NCI-H1436 treated with DMSO at 0.1 percent for 48 hours (cell line): ENCODE data around the gene BNIP3.

Experiments used
- DNase-seq: peaks from one replicate; lab custom pipeline; 2025; lab: John Stamatoyannopoulos, UW

The BNIP3 gene

DNA sequence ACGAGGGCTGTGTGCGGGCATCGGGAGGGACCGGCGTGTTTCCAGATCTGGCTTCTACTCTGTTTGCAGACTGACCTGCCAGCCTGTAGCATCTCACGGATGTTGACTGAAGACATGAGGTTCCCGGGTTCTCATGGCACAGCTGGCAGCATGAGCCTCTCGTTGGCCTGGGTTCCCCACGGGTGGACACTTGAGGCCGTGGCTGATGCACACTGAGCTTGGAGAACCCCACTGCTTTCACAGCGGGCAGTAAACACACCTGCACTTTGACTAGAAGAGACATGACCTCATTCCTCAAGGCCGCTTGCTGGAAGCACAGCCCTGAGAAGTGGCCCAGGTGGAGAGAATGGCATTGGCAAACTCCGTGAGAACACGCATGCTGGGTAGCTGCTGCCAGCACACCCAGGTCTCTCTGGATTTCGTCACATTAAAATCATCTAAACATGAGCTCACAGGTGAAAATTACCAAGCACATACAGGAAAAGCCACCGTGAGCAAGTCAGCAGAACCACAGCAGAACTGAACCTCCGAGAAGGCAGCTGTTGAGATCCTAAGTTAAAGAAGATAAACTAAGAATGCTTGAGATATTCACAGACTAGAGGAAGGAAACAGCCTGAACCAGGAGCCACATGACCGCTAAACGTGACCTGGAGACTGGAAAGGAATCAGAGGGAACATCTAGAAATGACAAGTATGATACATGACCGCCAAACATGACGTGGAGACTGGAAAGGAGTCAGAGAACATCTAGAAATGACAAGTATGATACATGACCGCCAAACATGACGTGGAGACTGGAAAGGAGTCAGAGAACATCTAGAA, 32.5 kb downstream of the BNIP3 start:
- DNase-seq: no peak

DNA sequence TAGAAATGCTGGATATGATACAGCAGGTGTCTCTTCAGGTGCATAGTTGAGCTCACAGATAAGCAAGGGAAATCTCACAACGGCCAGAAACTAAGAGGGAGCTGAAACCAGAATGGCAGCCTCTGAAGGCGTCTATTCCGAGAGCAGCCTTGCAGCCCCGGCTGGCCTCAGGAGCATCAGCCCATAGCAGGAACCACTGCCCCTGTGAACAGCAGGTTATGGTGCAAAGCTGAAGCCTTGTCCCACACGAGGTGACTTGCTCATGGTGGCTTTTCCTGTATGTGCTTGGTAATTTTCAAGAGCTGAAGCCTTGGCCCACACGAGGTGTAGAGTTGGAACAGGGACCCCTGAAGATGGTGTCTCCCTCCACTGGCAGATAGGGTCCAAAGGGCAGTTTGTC, 33.2 kb downstream of the BNIP3 start:
- no peak for DNase-seq

DNA sequence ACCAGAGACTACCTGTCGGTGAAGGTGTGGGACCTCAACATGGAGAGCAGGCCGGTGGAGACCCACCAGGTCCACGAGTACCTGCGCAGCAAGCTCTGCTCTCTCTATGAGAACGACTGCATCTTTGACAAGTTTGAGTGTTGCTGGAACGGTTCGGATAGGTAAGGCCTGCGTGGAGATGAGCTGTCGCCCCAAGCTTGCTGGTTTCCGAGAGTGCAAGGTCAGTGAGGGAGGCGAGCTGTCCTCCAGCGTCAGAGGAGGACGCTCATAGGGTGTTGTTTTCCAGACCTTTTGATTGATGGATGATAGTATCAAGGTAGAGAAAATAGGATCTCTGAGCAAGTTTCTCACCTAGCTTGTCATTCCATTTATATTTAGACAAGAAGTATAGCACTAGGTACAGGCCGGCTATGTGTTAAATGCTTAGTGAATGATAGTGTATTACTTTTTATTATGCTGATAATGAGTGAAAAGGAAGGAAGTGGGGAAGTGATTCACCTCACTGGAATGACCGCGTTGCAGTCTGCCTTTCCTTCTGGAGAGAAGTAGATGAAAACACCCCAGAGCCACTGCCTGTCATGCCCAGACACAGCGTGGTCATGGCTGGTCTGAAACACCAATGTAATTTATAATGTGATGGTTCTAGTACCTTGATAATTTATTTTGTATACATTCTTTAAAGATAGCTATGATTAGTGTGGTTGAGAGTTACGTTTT, 33.9 kb downstream of the BNIP3 start:
- no peak for DNase-seq

DNA sequence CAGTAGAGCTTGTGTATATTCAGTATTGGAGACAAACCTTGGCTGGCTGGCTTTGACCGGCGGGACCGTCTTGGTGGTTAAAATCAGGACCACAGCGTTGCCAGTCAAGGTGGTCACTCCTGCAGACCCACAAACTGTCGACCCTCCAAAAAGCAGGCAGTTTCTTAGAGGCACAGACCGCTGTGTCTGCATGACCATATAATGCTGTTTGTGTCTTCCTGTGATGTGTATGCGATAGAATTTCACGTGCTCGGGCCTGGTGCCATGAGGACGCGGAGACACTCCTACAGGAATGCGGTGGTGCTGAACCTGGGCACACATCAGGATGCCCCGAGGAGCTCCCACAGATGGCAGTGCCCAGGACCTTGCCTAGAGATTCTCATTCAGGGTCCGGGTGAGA, 34.8 kb downstream of the BNIP3 start:
- DNase-seq: no peak

- no peak for DNase-seq
These were observed 35.4 kb downstream of the BNIP3 start for GRCh38 chr10:131946321-131946751.

- DNase-seq: no peak
These were observed 36.6 kb downstream of the BNIP3 start for GRCh38 chr10:131944976-131945695.

GRCh38 chr10:131944412-131944811, 37.3 kb downstream of the BNIP3 start:
- no peak for DNase-seq

GRCh38 chr10:131943021-131943814, 38.5 kb downstream of the BNIP3 start:
- no peak for DNase-seq

DNA sequence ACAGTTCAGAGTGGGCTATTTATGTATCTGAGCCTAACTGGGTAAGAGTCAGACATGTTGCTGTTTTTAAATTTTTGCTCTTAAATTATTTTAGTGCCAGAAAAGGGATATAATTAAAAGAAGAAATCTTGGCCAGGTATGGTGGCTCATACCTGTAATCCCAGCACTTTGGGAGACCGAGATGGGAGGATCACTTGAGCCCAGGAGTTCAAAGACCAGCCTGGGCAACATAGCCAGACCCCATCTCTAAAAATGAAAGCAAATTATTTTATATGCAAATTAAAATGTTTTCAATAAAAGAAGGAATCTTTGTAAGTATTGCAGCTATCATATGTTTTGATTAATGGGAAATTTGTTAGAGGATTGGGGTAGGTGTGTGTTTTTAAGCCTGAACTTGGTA, 39.3 kb downstream of the BNIP3 start:
- no peak for DNase-seq

- DNase-seq: no peak
These were observed 43.0 kb downstream of the BNIP3 start for GRCh38 chr10:131938681-131939080.

DNA sequence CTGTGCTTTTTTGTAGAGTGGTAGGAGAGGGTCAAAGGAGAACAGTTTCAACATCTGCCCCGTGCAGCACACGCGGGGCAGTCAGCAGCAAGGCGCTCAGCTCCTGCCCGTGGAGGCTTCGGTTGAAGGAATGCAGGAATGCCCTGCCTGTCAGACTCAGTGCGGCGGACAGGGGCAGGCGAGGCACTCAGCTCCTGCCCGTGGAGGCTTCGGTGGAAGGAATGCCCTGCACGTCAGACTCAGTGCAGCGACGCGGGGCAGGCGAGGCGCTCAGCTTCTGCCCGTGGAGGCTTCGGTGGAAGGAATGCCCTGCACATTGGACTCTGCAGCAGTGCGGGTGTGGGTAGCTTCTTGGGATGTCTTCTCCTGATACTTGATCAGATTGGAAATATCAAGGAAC, 43.9 kb downstream of the BNIP3 start:
- DNase-seq: no peak

- DNase-seq: no peak
These were observed 45.0 kb downstream of the BNIP3 start for GRCh38 chr10:131936736-131937135.

GRCh38 chr10:131936294-131936693, 45.4 kb downstream of the BNIP3 start:
- no peak for DNase-seq

- no peak for DNase-seq
These were observed 46.5 kb downstream of the BNIP3 start for GRCh38 chr10:131935260-131935659.

GRCh38 chr10:131934769-131935168, 47.0 kb downstream of the BNIP3 start:
- DNase-seq: no peak

DNA sequence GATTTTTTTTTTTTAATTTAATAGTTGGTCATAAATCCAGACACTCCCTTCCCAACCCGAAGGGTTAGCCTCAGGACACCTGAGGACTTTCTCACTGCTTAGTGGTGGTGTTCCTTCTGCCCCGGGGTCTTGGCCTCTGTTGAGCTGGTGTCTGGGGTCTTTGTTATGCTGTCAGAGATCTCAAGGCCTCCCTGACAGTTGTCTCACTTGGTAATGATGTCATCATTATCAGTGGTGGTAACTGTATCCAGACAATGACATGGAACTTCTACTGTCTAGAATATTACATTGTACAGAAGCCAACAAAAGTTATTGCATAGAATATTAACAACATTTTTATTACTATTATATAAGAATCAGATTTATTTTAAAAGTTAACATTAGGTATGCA, 48.0 kb downstream of the BNIP3 start:
- no peak for DNase-seq

DNA sequence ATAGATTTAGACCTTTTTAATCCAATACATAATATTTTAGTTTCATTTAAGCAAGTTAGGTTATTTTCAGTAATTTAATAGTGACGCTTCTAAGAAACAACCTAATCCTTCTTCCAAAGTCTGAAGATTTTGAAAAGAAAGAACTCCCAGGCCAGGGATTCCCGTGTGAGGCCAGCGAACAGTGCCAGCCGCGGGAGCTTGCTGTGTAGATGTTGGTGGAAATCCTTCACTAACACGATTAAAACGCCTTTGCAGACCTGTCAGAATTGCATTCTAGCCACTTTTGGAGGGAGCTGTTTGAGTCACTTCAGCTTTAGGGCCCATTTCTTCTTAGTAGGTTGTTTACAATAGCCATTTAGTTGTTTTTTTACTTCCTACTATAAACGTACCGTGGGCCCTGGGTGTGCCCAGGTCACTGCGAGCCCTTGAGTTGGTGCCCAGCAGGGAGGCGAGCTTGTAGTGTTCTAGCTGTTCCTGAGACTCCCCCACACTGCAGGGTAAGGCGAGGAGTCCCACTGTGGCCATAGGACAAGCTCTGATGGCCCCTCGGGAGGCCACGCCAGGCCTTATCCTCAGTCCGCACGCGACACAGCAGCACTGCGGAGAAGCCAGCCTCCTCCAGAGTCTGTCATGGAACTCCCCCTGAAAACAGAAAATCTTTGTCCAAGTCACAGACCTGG, 48.6 kb downstream of the BNIP3 start:
- no peak for DNase-seq

DNA sequence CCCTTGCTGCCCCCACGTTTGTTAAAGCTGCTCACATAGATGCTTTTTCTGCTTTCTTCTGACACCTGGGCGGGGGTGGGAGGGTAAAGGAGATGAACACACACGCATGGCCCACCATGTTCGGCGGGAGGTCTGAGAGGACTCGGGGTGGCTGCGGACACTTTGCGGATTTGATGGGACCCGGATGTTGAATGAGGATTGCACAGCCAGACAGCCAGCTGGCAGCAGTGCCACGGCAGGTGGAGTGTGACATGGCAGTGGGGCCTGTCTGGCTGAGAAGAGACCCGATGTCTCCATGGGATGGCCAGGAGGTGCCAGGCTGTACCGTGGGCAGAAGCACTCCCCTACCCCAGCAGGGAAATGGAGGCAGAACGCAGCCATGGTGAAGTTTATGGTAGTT, 49.7 kb downstream of the BNIP3 start:
- no peak for DNase-seq

DNA sequence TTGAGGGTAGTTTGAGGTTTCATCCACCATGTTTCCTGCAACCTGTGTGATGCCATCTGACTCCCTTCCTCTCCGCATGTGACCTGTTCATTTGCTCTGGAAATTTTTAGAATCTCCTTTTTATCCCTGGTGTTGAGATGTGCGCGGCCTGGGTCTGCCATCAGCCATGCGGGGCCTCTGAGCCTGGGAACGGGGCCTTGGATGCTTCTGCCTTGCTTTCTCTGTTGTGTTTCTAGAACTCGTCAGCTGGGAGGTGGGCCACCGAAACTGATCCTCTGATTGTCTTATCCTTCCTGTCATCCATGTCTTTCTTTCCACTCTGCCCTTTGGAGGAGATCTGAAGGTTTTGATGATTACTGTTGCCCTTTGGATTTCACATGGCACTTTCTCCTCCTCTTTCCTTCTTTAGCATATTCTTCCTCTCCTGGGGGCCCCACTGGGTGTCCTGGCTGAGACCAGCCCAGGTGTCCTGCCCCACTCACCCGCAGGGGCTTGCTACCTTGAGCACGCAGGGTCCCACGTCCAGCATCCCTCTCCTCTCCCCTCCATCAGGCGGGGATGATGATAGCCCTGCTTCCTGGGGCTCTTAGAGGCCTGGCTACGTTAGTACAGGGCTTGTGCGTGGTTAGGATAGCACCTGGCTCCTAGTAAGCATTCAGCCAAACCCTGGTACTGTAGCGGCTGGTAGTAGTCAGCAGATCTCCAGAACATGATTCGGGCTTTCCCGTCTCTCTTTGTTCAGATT, 51.0 kb downstream of the BNIP3 start:
- DNase-seq: no peak

- DNase-seq: no peak
These were observed 51.6 kb downstream of the BNIP3 start for GRCh38 chr10:131930150-131930549.
